ENCODE results near the gene ENOSF1.

DNA sequence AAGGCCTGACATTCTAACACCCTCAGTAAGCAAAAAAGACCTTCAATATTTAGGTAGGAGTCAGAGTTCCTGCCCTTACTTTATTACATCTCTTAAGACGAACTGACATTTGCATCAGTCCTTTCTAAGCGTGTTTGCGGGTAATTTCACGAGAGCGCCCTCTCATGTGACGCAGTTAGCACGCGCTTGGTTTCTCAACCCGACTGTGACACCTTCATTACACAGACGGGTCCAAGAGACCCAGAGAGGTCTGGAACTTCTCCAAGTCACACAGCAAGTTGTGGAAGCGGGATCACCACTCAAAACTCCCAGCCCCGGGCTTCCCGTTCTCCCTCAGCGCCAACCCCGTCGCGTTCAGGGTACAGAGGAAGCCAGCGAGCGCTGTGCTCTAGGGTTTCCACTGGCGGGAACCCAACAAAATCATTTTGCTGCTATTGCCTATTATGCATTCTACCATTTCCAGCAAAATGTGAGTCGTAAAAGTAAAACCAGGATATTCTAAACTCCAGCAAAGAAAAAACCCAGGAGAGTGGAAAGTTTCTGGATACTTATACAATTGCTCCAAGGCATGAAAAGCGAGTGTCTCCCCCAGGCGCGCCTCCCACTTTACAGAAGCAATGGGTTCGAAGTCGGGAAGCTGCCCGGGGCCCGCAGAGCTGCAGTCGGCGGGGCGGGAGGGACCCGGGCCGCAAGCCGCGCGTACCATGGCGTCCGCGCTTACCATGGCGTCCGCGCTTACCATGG, 601 bp downstream of the ENOSF1 start:
- TF ChIP-seq, protein P1, sequence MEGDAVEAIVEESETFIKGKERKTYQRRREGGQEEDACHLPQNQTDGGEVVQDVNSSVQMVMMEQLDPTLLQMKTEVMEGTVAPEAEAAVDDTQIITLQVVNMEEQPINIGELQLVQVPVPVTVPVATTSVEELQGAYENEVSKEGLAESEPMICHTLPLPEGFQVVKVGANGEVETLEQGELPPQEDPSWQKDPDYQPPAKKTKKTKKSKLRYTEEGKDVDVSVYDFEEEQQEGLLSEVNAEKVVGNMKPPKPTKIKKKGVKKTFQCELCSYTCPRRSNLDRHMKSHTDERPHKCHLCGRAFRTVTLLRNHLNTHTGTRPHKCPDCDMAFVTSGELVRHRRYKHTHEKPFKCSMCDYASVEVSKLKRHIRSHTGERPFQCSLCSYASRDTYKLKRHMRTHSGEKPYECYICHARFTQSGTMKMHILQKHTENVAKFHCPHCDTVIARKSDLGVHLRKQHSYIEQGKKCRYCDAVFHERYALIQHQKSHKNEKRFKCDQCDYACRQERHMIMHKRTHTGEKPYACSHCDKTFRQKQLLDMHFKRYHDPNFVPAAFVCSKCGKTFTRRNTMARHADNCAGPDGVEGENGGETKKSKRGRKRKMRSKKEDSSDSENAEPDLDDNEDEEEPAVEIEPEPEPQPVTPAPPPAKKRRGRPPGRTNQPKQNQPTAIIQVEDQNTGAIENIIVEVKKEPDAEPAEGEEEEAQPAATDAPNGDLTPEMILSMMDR (IDR thresholded peaks at IDR 0.05): no peak
- peak in 1 of 2 donors; percentile 5 for TF ChIP-seq POLR2A (IDR thresholded peaks at IDR 0.05)

Data from Peyer's patch (tissue), 4 donors.